ENCODE results near the gene MSANTD1.

DNA sequence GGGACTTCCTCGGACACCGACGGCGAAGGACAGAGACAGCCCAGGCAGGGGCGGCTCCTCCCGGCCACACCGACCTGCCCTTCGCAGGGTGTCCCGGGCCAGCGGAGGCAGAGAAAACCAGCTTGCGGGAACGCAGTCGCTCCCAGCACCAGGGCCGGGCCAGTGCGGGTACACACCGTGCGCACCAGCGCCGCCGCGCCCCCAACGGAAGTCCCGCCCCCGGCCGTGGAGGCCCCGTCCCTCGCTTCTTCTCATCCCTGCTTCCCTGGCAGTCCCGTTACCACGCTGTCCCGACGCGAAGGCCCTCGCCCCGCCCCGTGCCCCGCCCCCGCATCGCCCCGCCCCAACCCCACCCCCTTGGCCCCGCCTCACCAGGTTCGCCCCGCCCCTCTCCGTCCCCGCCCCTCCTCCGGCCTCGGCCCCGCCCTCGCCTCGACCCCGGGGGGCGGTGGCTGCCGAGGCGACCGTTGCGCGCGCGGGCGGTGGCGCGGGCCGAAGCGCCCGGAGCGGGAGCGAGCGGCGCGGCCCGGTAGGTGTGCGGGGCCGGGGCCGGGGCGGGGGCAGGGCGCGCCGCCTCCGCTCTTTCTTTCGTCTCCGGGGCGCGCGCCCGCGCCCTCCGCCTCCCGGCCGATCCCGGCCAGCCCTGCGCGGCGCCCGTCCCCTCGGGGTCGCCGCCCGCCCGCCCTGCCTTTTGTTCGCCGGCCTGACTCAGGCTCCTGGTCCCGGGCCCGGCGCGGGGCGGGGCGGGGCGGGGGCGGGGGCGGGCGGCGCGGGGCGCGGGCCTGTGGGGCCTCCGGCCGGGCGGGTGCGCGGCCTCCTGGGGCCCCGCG is 43.8 kb downstream of the MSANTD1 start, which contains the start of gene RGS12:
- TF ChIP-seq SP1 (IDR thresholded peaks at IDR 0.05): peak; percentile 27
- TF ChIP-seq, protein P1, sequence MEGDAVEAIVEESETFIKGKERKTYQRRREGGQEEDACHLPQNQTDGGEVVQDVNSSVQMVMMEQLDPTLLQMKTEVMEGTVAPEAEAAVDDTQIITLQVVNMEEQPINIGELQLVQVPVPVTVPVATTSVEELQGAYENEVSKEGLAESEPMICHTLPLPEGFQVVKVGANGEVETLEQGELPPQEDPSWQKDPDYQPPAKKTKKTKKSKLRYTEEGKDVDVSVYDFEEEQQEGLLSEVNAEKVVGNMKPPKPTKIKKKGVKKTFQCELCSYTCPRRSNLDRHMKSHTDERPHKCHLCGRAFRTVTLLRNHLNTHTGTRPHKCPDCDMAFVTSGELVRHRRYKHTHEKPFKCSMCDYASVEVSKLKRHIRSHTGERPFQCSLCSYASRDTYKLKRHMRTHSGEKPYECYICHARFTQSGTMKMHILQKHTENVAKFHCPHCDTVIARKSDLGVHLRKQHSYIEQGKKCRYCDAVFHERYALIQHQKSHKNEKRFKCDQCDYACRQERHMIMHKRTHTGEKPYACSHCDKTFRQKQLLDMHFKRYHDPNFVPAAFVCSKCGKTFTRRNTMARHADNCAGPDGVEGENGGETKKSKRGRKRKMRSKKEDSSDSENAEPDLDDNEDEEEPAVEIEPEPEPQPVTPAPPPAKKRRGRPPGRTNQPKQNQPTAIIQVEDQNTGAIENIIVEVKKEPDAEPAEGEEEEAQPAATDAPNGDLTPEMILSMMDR (IDR thresholded peaks at IDR 0.05; ENCODE audit: low read depth, low read length, missing input control): no peak
- no peak for TF ChIP-seq RAD21 (IDR thresholded peaks at IDR 0.05)
- peak; percentile 32 to 76 for TF ChIP-seq GABPA (IDR thresholded peaks at IDR 0.05 in 1 of 2, conservative IDR thresholded peaks at IDR 0.05 in 1 of 2)
- no peak for TF ChIP-seq HNF4A (conservative IDR thresholded peaks at IDR 0.05)
- TF ChIP-seq, protein P2, sequence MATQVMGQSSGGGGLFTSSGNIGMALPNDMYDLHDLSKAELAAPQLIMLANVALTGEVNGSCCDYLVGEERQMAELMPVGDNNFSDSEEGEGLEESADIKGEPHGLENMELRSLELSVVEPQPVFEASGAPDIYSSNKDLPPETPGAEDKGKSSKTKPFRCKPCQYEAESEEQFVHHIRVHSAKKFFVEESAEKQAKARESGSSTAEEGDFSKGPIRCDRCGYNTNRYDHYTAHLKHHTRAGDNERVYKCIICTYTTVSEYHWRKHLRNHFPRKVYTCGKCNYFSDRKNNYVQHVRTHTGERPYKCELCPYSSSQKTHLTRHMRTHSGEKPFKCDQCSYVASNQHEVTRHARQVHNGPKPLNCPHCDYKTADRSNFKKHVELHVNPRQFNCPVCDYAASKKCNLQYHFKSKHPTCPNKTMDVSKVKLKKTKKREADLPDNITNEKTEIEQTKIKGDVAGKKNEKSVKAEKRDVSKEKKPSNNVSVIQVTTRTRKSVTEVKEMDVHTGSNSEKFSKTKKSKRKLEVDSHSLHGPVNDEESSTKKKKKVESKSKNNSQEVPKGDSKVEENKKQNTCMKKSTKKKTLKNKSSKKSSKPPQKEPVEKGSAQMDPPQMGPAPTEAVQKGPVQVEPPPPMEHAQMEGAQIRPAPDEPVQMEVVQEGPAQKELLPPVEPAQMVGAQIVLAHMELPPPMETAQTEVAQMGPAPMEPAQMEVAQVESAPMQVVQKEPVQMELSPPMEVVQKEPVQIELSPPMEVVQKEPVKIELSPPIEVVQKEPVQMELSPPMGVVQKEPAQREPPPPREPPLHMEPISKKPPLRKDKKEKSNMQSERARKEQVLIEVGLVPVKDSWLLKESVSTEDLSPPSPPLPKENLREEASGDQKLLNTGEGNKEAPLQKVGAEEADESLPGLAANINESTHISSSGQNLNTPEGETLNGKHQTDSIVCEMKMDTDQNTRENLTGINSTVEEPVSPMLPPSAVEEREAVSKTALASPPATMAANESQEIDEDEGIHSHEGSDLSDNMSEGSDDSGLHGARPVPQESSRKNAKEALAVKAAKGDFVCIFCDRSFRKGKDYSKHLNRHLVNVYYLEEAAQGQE (IDR thresholded peaks at IDR 0.05): no peak
